H7 (cell line): ENCODE results near the gene TRAPPC3. TPM values are rescaled to one million over a fixed set of nuclear protein-coding genes. Genes with fewer than 3 reads are reported as not detected.

Experiments
- DNase-seq: peaks from one replicate; pipeline ENCODE4 v3.0.0; 2012
- H3K27me3 ChIP-seq: 2 replicates; pipeline ENCODE4 v1.6.0; 2011; ENCODE audit warnings: mild to moderate bottlenecking, low read length; ENCODE audit not compliant: control insufficient read depth, insufficient read depth
- H3K36me3 ChIP-seq: replicated peaks from 2 replicates; pipeline ENCODE4 v1.5.1; 2011; ENCODE audit warnings: low read length; ENCODE audit not compliant: control insufficient read depth, insufficient read depth
- H3K4me3 ChIP-seq: 2 replicates; pipeline ENCODE4 v1.5.1; 2011; ENCODE audit warnings: low read depth, mild to moderate bottlenecking, control low read depth, low read length, moderate library complexity; ENCODE audit not compliant: insufficient read depth
- total RNA-seq: library from RNA; depleted of rRNA; stranded (reverse); fragments of >200 nt; shearing (Covaris generic); gene quantifications from 2 replicates; pipeline ENCODE4 v1.2.3, GENCODE V29; 2014

Gene TRAPPC3
- total RNA-seq, 1 experiment from 2014 or later: 97.3 TPM

DNA sequence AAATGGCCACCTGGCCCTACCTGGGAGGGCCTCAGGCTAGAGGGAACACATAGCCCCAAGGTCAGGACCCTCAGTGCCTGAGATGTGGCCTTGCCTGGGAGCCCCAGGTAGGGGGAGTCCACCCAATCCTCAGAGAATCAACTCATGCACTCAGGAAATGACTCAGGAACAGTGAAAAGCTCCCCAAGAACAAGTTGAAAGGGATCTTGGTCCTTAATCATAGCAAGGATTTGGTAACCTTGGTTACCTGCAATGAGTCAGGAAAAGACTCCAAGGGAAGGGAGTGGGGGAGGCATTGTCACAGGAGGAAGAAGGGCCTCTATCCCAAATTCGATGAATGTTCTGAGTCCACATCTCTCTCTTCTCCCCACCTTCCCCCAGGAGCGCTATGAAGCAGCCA lies 23.7 kb upstream of the TRAPPC3 start:
- DNase-seq: no peak
- H3K27me3 ChIP-seq: no peaks in the 10 kb centered on the region; the same call in 1 of the 2 replicates
- peaks cover 18% of the 10 kb centered on the region for H3K36me3 ChIP-seq
- no peak overlapping the region for H3K4me3 ChIP-seq

DNA sequence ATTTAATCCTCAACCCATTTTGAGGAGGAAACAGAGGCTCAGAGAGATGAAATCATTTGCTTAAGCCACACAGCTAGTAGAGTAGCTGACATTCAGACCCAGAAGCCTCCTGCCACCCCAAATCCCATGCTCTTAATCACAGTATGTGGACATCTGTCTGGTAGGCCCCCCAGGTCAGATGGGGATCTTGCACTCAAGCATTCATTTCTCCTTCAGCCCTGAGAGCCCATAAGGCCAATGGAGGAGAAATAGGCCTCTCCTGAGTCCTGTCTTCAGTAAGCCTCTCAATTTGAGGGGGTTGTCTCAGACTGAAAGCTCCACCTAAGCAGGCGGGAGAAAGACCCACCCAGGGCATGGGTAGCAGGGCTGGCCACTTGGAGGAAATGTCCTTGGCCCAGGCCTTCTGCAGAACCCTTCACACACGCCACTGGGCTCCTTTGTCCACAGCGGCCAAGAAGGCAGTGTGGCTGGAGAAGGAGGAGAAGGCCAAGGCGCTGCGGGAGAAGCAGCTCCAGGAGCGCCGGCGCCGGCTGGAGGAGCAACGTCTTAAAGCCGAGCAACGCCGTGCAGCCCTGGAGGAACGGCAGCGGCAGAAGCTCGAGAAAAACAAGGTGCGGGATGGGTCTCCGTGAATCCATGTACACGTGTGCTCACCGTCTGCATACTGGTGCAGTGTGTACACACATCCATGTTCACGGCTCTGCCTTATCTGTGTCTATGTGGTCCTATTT lies 22.9 kb upstream of the TRAPPC3 start:
- Histone ChIP-seq H3K36me3 (peaks cover 18% of the 10 kb centered on the region), H3K4me3 (no peak overlapping the region), H3K27me3 (no peaks in the 10 kb centered on the region; the same call in 1 of the 2 replicates)
- no peak for DNase-seq

DNA sequence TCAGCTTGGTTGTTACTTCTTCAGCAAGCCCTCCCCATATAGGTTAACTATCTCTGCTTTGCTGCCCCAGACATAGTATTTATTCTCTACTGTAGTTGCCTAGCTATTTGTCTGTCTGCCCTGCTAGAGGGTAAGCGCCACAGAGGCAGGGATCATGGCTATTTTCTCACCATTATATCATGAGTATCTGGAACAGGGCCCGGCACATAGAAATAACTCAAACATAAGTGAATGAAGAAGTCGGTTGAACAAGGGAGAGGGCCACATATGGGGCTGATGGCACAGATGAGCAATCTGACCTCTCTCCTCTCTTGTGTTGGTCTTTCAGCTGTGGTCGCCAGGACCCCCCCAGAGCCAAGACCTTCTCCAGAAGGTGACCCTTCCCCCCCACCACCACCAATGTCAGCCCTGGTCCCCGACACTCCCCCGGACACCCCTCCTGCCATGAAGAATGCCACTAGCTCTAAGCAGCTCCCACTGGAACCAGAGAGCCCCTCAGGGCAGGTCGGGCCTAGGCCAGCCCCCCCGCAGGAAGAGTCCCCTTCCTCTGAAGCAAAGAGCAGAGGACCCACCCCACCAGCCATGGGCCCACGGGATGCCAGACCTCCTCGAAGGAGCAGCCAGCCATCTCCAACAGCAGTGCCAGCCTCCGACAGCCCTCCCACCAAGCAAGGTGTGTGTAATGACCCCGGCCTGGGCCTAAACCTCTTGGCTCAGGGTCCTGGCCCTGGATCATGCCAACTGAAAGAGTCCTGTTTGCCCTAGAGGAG lies 21.5 kb upstream of the TRAPPC3 start:
- Histone ChIP-seq H3K36me3 (peaks cover 18% of the 10 kb centered on the region), H3K27me3 (no peaks in the 10 kb centered on the region), H3K4me3 (no peak overlapping the region)
- DNase-seq: peak; percentile 44

DNA sequence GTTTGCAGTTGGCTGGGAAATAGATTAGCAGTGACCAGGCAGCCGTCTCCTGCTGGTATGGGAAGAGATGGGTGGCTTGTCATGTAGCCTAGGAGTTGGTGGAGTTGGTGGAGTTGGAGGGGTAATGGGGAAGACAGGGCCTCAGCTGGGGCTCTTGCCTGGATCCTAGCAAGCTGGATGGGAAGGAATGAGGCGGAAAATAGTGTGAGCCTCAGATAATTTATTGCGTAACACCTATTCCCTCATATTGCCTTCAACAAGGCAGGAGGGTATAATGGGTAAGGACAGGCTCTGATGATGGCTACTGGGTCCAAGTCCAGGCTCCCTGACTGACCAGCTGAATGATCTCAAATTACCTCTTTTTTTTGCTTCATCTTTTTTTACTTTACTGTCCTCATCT lies 19.2 kb upstream of the TRAPPC3 start:
- Histone ChIP-seq H3K4me3 (no peak overlapping the region), H3K27me3 (no peaks in the 10 kb centered on the region), H3K36me3 (peaks cover 15% of the 10 kb centered on the region)
- DNase-seq: no peak

DNA sequence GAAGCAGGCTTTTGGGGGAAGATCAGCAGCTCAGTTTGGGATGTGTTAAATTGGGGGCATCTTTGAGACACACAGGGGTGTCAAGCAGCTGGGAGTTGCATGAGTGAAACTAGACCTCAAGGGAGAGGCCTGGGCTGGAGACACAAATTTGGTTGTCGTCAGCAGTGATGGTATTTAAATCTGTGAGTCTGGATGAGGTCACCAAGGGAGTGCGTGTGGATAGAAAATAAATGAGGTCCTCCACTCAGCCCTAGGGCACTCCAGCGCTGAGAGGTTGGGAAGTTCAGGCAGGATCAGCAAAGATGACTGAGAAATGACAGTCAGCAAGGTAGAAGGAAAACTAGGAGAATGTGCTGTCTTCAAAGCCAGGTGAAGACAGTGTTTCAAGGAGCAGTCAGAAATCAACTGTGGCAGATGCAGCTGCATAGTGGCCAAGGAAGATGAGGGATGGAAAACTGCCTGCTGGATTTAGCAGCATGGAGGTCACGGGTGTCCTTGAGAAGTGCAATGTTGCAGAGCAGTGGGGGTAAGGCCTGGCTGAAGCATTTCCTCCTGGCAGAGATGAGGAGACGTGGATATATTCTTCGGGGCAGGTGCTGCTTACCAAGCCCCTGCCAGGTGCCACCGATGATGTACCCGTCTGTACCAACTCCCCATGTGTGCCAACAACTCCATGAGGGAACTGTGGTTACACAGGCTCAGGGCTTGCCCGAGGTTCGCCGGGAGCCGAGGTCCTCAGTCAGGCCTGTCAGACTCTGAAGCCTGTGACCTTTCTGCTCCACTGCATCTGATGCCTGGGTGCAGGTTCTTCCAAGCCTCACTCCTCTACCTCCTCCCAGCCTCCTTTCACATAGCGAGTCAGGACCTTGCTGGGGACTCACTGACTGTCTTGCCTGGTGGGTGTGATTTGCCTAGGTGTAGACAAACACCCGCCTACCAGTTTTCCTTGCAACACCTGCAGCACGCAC lies 17.9 kb upstream of the TRAPPC3 start:
- H3K36me3 ChIP-seq: peaks cover 7% of the 10 kb centered on the region
- H3K4me3 ChIP-seq: no peak overlapping the region
- DNase-seq: no peak

DNA sequence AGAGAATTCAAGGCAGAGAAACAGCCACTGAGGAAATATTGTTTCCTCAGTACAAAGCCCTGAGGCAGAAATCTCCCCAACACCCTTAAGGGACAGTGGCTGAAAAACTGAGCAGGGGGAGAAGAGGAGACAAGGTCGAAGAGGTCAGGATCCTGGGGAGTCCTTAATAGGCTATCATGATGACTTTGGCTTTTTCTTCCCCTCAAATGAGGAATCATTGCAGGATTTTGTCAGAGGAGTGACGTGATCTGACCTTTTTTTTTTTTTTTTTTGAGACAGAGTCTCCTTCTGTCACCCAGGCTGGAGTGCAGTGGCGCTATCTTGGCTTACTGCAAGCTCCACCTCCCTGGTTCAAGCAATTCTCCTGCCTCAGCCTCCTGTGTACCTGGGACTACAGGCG lies 16.9 kb upstream of the TRAPPC3 start:
- Histone ChIP-seq H3K4me3 (no peak overlapping the region), H3K36me3 (peaks cover 2% of the 10 kb centered on the region), H3K27me3 (no peaks in the 10 kb centered on the region)
- no peak for DNase-seq

More for the DNA sequence above, 17.9 kb upstream of the TRAPPC3 start:
- H3K27me3 ChIP-seq: no peaks in the 10 kb centered on the region

DNA sequence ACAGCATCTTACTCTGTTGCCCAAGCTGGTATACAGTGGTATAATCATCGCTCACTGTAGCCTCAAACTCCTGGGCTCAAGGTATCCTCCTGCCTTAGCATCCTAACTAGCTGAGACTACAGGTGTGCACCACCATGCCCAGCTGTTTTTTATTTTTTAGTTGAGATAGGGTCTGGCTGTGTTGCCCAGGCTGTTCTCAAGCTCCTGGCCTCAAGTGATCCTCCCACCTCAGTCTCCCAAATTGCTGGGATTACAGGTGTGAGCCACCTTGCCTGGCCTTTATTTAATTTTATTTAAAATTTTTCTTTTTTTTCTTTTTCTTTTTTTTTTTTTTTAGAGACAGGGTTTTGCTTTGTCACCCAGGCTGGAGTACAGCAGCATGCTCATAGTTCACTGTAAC lies 15.9 kb upstream of the TRAPPC3 start:
- H3K4me3 ChIP-seq: no peak overlapping the region
- no peaks in the 10 kb centered on the region for H3K27me3 ChIP-seq
- H3K36me3 ChIP-seq: no peaks in the 10 kb centered on the region; the same call in 1 of the 2 replicates
- DNase-seq: no peak

DNA sequence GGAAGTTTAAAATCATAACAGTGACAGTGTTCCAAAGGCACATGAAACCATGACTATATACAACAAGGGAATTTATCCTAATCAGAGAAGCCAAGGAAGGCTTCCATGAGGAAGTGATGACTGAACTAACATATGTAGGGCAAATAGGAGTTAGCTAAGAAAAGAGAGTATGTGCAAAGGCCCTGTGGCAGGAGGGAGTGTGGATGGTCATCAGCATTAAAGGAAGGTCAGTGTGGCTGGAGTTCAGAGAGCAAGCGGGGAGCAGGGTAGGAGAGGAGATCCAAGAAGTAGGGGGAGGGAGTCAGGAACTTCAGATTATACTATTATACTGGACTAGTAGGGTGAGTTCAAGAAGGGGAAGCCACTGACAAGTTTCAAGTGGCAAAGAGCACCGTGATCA lies 15.1 kb upstream of the TRAPPC3 start:
- Histone ChIP-seq H3K4me3 (no peak overlapping the region), H3K36me3 (peaks cover 1% of the 10 kb centered on the region; the same call in 1 of the 2 replicates), H3K27me3 (no peaks in the 10 kb centered on the region)
- no peak for DNase-seq

DNA sequence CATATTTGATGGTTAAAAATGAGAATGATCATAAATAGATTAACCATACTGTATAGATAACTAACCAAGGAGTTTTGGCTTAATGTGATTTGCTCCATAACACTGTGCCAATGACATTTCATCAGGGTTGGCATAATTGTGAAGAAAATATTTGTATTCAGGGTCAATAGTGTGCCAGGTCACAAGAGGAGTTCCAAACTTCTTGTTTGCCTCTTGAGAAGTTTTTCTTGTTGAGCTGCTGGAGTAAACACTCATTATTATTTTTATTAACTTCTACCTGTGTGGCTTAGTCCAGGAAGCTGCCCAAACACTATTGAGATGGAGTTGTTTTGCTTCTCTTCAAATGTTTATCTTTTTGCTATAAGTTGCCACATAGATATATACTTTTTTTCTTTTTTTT lies 14.1 kb upstream of the TRAPPC3 start:
- no peak overlapping the region for H3K4me3 ChIP-seq
- no peak for DNase-seq
- no peaks in the 10 kb centered on the region for H3K27me3 ChIP-seq
- peaks cover 1% of the 10 kb centered on the region; the same call in 1 of the 2 replicates for H3K36me3 ChIP-seq

DNA sequence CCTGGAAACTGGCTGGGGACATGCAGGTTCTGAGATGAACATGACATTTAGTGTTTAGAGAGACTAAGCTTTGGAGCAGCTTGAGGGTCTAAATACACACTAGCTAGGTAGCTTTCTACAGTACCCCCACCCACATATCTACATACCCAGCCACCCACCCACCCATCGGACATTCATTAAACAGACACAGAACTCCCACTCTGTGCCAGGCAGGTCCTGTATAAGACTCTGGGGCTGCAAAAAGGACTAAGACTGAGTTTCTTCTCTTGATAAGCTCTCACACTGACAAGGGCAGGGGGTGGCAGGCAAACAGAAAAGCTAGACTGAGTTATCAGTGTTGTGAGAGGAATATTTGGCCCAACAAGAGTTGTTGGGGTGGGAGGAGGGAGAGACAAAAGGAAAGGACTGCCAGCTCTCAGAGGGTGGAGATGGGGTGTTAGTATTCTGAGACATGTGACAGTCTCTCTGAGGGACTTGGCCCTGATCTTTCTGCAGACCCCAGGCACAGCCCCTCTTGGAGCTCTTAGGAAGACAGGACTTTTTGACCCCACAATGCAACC lies 13.5 kb upstream of the TRAPPC3 start:
- Histone ChIP-seq H3K36me3 (peaks cover 1% of the 10 kb centered on the region; the same call in 1 of the 2 replicates), H3K4me3 (no peak overlapping the region), H3K27me3 (no peaks in the 10 kb centered on the region)
- DNase-seq: no peak

DNA sequence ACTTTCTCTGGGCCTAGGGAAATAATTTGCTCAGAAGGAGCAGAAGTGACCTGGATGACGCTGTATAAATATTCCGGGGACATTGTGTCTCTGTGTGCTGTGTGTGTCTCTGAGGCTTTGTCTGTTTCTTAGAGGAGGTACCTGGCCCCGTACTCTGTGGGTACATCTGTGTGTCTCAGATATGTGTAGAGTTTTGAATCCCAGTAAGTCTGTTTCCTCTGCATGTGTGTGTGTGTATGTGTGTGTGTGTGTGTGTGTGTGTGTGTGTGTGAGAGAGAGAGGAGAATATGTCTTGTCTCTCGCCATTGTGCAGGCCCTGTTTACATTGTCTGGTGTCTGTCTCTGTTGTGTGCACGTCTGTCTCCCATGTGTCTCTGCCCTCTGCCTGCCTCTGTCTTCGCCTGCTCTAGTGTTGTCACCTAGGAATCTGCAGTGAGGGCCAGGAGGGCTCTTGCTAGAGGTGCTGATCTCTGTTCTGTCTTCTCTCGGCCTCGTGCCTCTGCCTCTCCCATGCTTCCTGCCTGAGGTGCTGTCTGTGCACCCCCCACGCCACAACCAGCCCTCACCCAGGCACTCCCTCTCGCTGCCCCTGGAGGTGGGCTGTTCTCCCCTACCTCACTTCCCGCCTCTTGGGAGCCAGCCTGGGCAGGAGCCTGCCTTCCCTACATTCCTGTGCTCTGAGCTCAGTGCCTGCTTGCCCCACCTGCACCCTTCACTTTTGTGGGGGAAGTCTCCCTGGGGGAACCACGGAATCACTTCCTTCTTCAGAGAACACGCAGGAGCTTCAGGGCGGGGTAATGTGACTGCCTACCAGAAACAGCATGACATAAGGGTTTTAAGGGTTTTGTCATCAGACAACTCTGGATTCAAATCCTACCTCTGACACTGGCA lies 12.6 kb upstream of the TRAPPC3 start:
- Histone ChIP-seq H3K36me3 (peaks cover 1% of the 10 kb centered on the region; the same call in 1 of the 2 replicates), H3K27me3 (no peaks in the 10 kb centered on the region), H3K4me3 (no peak overlapping the region)
- DNase-seq: no peak

DNA sequence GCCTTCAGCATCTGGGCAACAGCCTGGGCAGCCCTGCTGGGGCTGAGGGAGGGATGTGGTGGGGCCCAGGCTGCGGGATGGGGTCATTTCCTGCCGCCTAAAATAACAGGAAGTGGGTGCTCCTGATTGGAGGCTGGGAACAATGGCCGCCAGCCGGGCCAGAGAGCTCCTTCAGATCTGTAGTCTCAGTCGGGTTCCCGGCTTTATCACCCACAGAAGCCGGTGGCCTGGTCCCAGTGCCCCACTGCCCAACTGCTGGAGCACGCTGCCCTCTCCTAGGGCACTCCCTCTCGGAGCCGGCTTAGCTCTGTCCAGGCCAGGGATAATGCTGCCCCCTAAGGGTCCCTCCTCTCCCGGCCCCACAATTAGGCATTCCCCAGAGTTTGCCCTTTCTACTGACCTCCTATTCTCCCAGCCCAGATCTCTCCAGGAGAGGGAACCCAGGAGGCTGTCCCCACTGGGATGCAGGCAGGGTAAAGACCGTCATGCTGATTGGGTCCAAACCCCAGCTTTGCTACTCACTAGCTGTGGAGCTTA lies 11.7 kb upstream of the TRAPPC3 start:
- Histone ChIP-seq H3K4me3 (peak overlapping the region; percentile 52), H3K36me3 (peaks cover 1% of the 10 kb centered on the region; the same call in 1 of the 2 replicates), H3K27me3 (no peaks in the 10 kb centered on the region)
- peak; percentile 93 for DNase-seq

DNA sequence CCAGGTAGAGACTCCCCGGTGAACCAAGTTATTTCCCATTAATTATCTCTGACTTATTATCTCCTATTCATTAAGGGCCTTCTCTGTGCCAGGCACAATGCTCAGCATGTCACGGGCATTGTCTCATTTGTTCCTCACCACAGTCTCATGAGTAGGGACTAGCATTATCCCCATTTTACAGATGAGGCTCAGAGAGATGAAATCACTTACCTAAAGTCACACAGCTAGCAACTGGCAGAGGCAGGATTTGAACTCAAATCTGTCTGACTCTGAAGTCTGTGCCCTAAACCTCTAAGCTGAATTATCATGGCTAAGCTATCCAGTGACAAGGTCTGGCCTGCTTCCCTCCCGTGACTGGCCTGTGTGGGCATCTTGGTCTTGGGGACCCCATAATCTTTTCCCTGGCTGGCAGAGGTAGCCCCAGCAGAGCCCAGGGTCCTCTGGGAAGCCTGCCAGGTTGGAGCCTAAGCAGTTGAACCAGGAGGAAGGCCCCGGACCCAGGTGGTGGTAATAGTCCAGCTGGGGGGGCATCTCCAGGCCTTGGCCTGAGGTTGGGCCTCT lies 11.2 kb upstream of the TRAPPC3 start:
- peak overlapping the region; percentile 52; the same call in 1 of the 2 replicates for H3K4me3 ChIP-seq
- no peak for DNase-seq

More for the DNA sequence above, 11.2 kb upstream of the TRAPPC3 start:
- Histone ChIP-seq H3K27me3 (peaks cover under 1% of the 10 kb centered on the region; the same call in 1 of the 2 replicates), H3K36me3 (peaks cover 1% of the 10 kb centered on the region; the same call in 1 of the 2 replicates)
